Glomerular visceral epithelial cell (primary cell): Measurements from ENCODE around the gene ASXL3.

Experiments used
- DNase-seq: peaks from one replicate; pipeline ENCODE4 v3.0.0-alpha.2; 2016; ENCODE audit errors: extremely low spot score

ASXL3 gene

GRCh38 chr18:33660696-33661310 lies 82.8 kb downstream of the ASXL3 start:
- no peak for DNase-seq

DNA sequence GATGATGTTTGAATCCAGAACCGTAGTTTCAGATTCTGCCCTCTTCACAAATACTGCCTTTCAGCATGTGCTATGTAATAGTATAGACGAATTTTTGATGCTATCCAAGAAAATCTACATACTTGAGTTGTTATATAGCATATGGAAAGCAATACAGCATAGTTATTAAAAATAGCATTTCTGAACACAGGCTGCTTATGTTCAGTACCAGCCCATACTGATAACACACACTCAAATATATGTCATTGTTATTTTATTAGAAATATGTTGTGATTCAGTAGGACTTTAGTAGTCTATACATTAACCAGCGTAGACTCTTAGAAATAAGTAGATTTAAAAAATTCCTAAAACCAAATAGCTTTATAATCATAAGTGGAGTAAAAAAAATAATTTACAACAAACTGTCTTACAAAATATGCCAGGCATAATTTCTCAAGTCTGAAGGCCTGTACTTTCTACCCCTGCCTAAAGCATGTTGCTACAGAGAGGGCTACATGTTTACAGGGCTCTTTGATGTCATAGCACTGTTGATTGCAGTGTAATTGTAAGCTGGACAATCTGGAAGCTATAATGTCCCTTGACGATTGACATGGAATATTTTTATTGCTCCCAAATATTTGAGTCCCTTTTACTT lies 86.3 kb downstream of the ASXL3 start:
- DNase-seq: no peak

DNA sequence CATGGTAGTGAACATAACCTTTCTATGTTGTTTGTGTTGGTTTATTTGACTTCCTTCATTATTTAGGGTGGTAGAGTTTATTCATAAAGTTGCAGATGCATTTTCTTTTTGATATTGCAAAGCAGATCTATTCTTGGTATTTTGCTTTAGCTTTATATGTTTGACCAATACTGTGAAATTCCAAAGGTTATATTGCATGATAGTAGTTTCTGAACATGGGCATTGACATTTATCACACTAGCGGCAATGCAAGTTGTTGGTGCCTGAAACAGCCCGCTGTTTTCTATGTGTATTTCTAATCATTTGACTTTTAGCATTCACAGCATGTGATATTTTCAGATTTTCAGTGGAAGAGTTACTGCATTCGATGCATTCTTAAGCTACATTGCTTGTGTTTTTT lies 87.2 kb downstream of the ASXL3 start:
- DNase-seq: no peak

DNA sequence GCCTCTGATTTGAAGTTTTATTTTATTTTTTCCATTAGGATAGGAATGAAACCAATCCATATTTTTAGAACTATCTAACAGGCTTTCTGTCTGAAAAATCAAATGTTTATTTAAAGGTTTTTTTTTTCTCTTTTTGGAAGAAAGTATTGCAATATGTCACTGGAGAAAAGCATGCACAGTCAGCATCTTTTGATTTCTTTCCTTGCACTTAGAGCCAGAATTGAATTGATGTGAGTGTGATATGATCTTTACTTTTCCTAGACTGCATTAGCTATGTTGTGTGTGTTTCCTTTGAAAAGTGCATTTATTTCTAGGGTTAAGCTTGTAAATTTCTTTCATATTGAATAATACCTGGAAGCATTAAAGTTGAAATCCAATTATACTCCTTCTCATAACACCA lies 87.6 kb downstream of the ASXL3 start:
- no peak for DNase-seq

GRCh38 chr18:33666915-33667314 lies 88.9 kb downstream of the ASXL3 start:
- no peak for DNase-seq

DNA sequence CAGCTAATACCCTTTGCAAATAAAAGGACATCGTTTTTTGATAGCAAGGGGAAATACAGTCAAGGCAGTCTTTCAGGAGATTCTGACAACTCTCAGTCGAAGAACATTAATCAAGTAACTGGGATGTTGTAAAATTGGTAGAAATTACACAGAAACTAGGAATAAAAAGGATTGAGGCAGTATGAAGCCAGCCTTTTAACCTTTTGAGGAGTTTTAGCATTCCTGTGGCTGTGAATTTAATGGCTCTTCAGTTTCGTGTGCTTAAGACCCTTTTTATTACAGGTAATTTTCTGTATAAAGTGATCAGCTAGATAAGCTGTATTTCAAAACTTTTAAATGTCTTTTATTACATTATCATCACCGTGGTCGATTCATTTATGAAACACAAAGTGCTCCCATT lies 91.6 kb downstream of the ASXL3 start:
- no peak for DNase-seq

- no peak for DNase-seq
These were observed 92.0 kb downstream of the ASXL3 start for GRCh38 chr18:33670029-33670428.

- no peak for DNase-seq
These were observed 95.7 kb downstream of the ASXL3 start for GRCh38 chr18:33673689-33674088.

GRCh38 chr18:33676593-33676992 lies 98.6 kb downstream of the ASXL3 start:
- DNase-seq: no peak

- no peak for DNase-seq
These were observed 99.9 kb downstream of the ASXL3 start for GRCh38 chr18:33677891-33678290.

DNA sequence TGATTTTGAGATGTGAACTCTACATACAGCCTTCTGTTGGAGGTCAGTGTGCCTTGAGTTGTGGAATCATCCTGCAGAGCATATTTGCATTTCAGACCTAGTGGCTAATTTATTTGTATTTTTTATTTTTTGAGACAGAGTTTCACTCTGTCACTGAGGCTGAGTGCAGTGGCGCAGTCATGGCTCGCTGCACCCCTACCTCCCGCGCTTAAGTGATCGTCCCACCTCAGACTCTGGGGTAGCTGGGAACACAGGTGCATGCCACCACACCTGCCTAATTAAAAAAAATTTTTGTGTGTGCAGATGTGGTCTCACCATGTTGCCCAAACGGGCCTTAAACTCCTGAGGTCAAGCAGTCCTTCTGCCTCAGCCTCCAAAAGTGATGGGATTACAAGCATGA lies 104.4 kb downstream of the ASXL3 start:
- DNase-seq: no peak

DNA sequence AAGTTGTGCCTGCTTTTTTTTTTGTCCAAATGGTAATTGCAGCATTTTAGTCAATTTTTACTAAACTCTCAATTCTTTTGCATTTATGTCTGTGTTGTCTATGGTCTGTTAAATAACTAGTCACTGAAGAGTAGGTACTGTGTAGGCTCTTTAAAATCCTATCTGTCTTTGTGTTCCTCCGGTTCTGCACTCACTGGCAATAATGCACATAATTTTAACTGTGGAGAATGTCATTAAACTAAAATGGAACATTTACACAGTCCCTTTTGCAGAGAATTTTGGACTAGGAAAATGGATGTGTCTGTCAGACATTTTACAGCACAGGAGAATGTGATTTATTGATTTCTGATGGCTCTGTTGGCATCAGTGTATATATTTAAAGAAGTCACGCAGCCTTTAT lies 116.6 kb downstream of the ASXL3 start:
- no peak for DNase-seq

DNA sequence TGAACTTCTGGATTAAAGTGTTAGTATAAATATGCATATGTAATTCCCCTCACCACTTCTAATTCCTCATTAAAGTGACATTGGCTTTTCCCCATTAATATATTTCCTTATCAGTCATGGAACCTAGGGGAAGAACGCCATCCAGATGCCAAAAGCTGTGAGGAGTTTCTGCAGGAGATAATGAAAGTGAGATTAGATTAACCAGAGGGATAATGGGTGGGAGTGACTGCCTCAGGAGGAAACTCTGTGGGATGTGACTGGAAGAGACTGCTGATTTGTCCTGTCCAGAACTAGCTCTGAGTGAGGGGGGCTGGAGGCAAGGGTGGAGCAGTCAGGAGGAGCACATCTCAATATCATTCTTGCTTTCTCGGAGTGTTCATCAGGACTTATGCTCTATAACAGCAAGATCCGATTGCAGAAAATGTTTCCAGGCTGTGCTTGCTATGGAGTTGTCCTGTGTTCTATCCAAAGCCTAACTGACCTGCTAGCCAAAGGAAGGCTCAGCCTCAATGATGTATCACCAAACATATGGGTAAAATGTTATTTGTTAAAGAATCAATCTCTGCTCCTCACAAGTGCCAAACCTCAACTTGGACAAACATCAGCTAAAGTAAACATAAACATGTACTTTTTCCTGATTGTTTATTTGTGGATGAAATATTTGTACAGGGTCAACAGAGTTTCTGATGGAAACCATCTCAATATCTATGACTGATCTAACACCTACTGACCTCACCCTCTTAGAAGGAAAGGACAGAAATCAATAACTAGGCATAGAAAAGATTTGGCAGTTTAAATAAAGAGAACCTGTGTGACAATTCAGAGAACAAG lies 118.5 kb downstream of the ASXL3 start:
- no peak for DNase-seq

- DNase-seq: no peak
These were observed 119.5 kb downstream of the ASXL3 start for GRCh38 chr18:33697498-33697897.

GRCh38 chr18:33699372-33699771 lies 121.4 kb downstream of the ASXL3 start:
- DNase-seq: no peak

- DNase-seq: no peak
These were observed 122.5 kb downstream of the ASXL3 start for GRCh38 chr18:33700513-33700976.

GRCh38 chr18:33702625-33703024 lies 124.6 kb downstream of the ASXL3 start:
- DNase-seq: no peak

DNA sequence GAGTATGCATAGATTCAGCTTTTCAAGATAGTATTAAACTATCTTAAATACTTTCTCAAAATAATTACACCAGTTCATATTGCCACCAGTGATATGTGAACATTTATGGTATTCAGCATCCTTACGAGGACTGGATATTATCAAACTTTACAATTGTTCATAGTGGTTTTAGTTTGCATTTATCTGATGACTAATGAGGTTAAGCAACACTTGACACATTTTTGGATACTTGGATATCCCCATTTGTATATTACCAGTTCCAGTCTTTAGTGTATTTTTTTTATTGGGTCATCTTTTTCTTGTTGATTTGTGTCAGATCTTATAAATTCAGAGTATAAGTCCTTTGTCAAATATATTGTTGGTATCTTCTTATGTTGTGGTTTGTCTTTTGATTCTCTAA lies 128.4 kb downstream of the ASXL3 start:
- no peak for DNase-seq

- DNase-seq: no peak
These were observed 130.9 kb downstream of the ASXL3 start for GRCh38 chr18:33708876-33709275.

DNA sequence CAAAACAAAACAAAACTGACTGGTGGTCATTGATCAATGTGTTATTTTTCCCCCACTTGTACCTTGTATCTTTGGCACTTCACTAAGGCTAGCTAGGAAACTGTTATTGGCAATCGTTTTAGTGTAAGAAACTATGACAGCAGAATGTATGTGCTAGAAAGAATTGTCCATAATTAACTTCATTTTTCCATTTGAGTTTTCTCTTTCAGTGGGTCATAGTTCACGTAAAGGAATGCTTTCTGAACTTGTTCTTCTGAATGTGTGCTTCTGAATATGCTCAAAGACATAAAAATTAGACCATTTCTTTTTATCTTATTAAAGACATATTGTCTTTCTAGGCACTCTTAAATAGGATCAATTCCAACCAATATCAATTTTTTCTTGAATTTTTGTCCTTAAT lies 132.2 kb downstream of the ASXL3 start:
- DNase-seq: no peak

DNA sequence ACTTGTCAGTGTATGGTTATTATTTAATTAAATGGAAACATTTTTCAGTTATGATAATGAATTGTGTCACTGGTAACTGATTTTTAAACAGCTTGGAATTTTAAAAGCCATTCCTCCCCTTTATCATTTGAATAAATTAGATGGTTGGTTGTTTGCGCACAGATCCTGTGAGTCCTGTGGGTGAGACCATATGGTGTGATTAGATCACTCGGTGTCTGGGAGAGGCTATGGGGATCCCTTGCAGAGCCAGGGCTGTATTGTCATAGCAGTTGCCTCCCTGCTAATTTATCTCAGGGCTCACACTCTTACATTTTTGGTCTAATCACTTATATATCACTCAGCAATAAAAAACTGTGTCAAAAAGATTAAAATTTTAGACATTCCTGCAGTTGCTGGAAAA lies 133.5 kb downstream of the ASXL3 start:
- DNase-seq: no peak

DNA sequence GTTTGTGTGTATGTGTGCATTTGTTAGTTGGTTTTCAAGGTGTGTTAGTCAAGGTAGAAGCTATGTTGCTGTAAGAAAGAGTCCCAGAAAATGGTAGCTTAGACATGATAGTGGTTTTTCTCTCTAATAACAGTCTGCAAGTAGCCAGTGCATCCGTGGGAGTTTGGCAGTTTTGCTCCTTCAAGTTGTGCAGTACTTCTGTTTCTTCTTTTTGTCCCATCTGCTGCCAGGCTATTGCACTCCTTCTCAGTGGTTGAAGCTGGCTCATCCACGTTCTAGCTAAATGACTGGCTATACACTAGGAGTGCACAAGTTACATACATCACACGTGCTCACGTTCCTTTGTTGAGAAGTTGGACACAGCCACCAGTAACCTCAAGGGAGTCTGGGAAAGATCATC lies 134.7 kb downstream of the ASXL3 start:
- DNase-seq: no peak

- DNase-seq: no peak
These were observed 138.2 kb downstream of the ASXL3 start for GRCh38 chr18:33716061-33716683.
